ELF-1 (cell line): Measurements from ENCODE around the gene NOVA2.

ENCODE experiments used
- DNase-seq: peaks from one replicate; pipeline ENCODE4 v3.0.0-alpha.2; 2016; ENCODE audit warnings: low read depth, low spot score

Gene NOVA2

GRCh38 chr19:45924891-45925447 is 48.7 kb downstream of the NOVA2 start:
- no peak for DNase-seq

- DNase-seq: peak; percentile 80
Observed at GRCh38 chr19:45922281-45922680, 51.4 kb downstream of the NOVA2 start.

GRCh38 chr19:45920458-45920857 is 53.2 kb downstream of the NOVA2 start:
- no peak for DNase-seq

GRCh38 chr19:45919678-45920077 is 54.0 kb downstream of the NOVA2 start:
- no peak for DNase-seq

GRCh38 chr19:45918721-45919120 is 54.9 kb downstream of the NOVA2 start:
- DNase-seq: no peak

- DNase-seq: peak; percentile 26
Observed at GRCh38 chr19:45917421-45918091, 56.1 kb downstream of the NOVA2 start.

- DNase-seq: peak; percentile 76
Observed at GRCh38 chr19:45913874-45914830, 59.5 kb downstream of the NOVA2 start, which contains the start of gene NANOS2. TSS of gene NANOS2 (minus strand) at chr19:45914778. CDS start at chr19:45914693, 85 bp downstream.

- no peak for DNase-seq
Observed at GRCh38 chr19:45911291-45911690, 62.4 kb downstream of the NOVA2 start.

- no peak for DNase-seq
Observed at GRCh38 chr19:45908956-45909355, 64.7 kb downstream of the NOVA2 start.

- DNase-seq: no peak
Observed at GRCh38 chr19:45906221-45906620, 67.4 kb downstream of the NOVA2 start.

- DNase-seq: no peak
Observed at GRCh38 chr19:45905011-45905410, 68.7 kb downstream of the NOVA2 start.

- DNase-seq: peak; percentile 99
Observed at GRCh38 chr19:45902651-45903625, 70.7 kb downstream of the NOVA2 start.

- DNase-seq: no peak
Observed at GRCh38 chr19:45901912-45902650, 71.6 kb downstream of the NOVA2 start, which contains the start of gene MYPOP. TSS of gene MYPOP (minus strand) at chr19:45902613. CDS start at chr19:45901773, 840 bp downstream.

GRCh38 chr19:45901432-45901911 is 72.2 kb downstream of the NOVA2 start:
- DNase-seq: peak; percentile 23

GRCh38 chr19:45900738-45901431 is 72.8 kb downstream of the NOVA2 start:
- peak; percentile 23 for DNase-seq

- no peak for DNase-seq
Observed at GRCh38 chr19:45899919-45900589, 73.6 kb downstream of the NOVA2 start.

GRCh38 chr19:45899253-45899652 is 74.4 kb downstream of the NOVA2 start:
- DNase-seq: no peak

GRCh38 chr19:45897261-45897812 is 76.3 kb downstream of the NOVA2 start:
- DNase-seq: no peak
